GM12892 (cell line): ENCODE data around the gene TMPRSS2.
A peak's percentile ranks its signal among the peaks of the same experiment; 100 is the strongest.

Experiments used
- DNase-seq: peaks from one replicate; pipeline ENCODE4 v3.0.0; 2011; ENCODE audit not compliant: insufficient read length
- FAIRE-seq: peaks from 2 replicates; lab custom pipeline; 2011; peaks lifted over from hg19 to GRCh38; lab: Jason Lieb, UNC
- POLR2A ChIP-seq: IDR thresholded peaks from 2 replicates; pipeline ENCODE4 v1.6.1; 2011; ENCODE audit warnings: low read depth, low read length, control low read depth
- POLR2AphosphoS5 ChIP-seq: IDR thresholded peaks from 2 replicates; pipeline ENCODE4 v1.6.1; 2011; ENCODE audit warnings: low read depth, low read length, control low read depth
- TAF1 ChIP-seq: IDR thresholded peaks from 2 replicates; pipeline ENCODE4 v1.6.1; 2011; ENCODE audit warnings: low read depth, mild to moderate bottlenecking, control low read depth, low read length, borderline replicate concordance

The TMPRSS2 gene

GRCh38 chr21:41442481-41443186, 65.3 kb downstream of the TMPRSS2 start:
- TF ChIP-seq TAF1 (no peak), POLR2A (peak; percentile 54; the same call in 1 of the 2 replicates)
- no peak for FAIRE-seq
- no peak for DNase-seq

GRCh38 chr21:41441546-41441945, 66.4 kb downstream of the TMPRSS2 start:
- DNase-seq (no peak), FAIRE-seq (no peak)
- TF ChIP-seq POLR2AphosphoS5 (no peak; the same call in none of the 2 replicates), TAF1 (no peak), POLR2A (no peak; the same call in 1 of the 2 replicates)

- TF ChIP-seq TAF1 (no peak), POLR2A (no peak), POLR2AphosphoS5 (no peak)
- FAIRE-seq = no peak
- no peak for DNase-seq
These were observed 68.7 kb downstream of the TMPRSS2 start for GRCh38 chr21:41439248-41439647.

- FAIRE-seq (no peak), DNase-seq (no peak)
- TF ChIP-seq POLR2A (peak; percentile 15; the same call in 1 of the 2 replicates), TAF1 (no peak), POLR2AphosphoS5 (peak; percentile 68)
These were observed 69.4 kb downstream of the TMPRSS2 start for GRCh38 chr21:41438425-41439113.

- DNase-seq (no peak), FAIRE-seq (no peak)
- no peak for TF ChIP-seq TAF1
- no peak; the same call in 1 of the 2 replicates for TF ChIP-seq POLR2A
- TF ChIP-seq POLR2AphosphoS5 = no peak
These were observed 70.2 kb downstream of the TMPRSS2 start for GRCh38 chr21:41437729-41438128.

GRCh38 chr21:41435706-41436105, 72.3 kb downstream of the TMPRSS2 start:
- no peak for DNase-seq
- peak; percentile 53; the same call in 1 of the 2 replicates for TF ChIP-seq POLR2AphosphoS5
- no peak for TF ChIP-seq TAF1
- FAIRE-seq = no peak

GRCh38 chr21:41433566-41433965, 74.4 kb downstream of the TMPRSS2 start:
- DNase-seq (no peak), FAIRE-seq (no peak)
- TF ChIP-seq TAF1 = no peak
- 0 out of 2 replicates have a peak, but pooled peaks have one; percentile 55 for TF ChIP-seq POLR2AphosphoS5
- TF ChIP-seq POLR2A = no peak

GRCh38 chr21:41432562-41433460, 75.1 kb downstream of the TMPRSS2 start:
- DNase-seq = no peak
- FAIRE-seq = peak; percentile 27

GRCh38 chr21:41431788-41432548, 76.0 kb downstream of the TMPRSS2 start:
- DNase-seq (peak; percentile 27), FAIRE-seq (peak; percentile 90)
- TF ChIP-seq POLR2A = peak; percentile 37; the same call in 1 of the 2 replicates
- peak; percentile 59 for TF ChIP-seq POLR2AphosphoS5
- TF ChIP-seq TAF1 = no peak

More at GRCh38 chr21:41432562-41433460, 75.1 kb downstream of the TMPRSS2 start:
- no peak for TF ChIP-seq POLR2A
- TF ChIP-seq POLR2AphosphoS5 = peak; percentile 10; the same call in 1 of the 2 replicates

GRCh38 chr21:41429925-41430491, 78.0 kb downstream of the TMPRSS2 start:
- TF ChIP-seq TAF1 (no peak), POLR2A (peak; percentile 42; the same call in 1 of the 2 replicates), POLR2AphosphoS5 (peak; percentile 69; the same call in 1 of the 2 replicates)
- no peak for FAIRE-seq

More at GRCh38 chr21:41429925-41430491, 78.0 kb downstream of the TMPRSS2 start:
- DNase-seq = no peak
